Colonic mucosa (tissue), 4 donors: ENCODE data around the gene RHOBTB3. TPM values are rescaled to one million over a fixed set of nuclear protein-coding genes. Genes with fewer than 3 reads are reported as not detected.

Experiments used
- DNase-seq: peaks from one replicate; pipeline ENCODE4 v3.0.0-alpha.2; 2020
- H3K27ac ChIP-seq: fragments of 200-600 bp; one replicate; pipeline ENCODE4 v1.8.0; 2021
- H3K27me3 ChIP-seq: fragments of 200-600 bp; one replicate; pipeline ENCODE4 v1.8.0; 2021
- H3K36me3 ChIP-seq: fragments of 200-600 bp; one replicate; pipeline ENCODE4 v1.8.0; 2021
- H3K4me1 ChIP-seq: fragments of 200-600 bp; one replicate; pipeline ENCODE4 v1.8.0; 2021; ENCODE audit warnings: mild to moderate bottlenecking
- H3K4me3 ChIP-seq: fragments of 200-600 bp; one replicate; pipeline ENCODE4 v1.8.0; 2021
- H3K9ac ChIP-seq, 2 donors: one replicate each; pipeline ENCODE4 v1.7.0; 2013; ENCODE audit warnings: control low read depth in 2 of 2, low read depth in 2 of 2, low read length in 2 of 2
- H3K9me3 ChIP-seq: fragments of 200-600 bp; one replicate; pipeline ENCODE4 v1.8.0; 2021
- CTCF ChIP-seq: fragments of 200-600 bp; IDR thresholded peaks from one replicate; pipeline ENCODE4 v1.8.0; 2022; ENCODE audit warnings: antibody characterized with exemption, mild to moderate bottlenecking
- intact Hi-C: fragments of 100-400 bp; cut with DNase I; formaldehyde crosslinking; loops from one replicate; pipeline ENCODE4 v1.14.1; 2022
- total RNA-seq, 2 donors: library from RNA; stranded (reverse); fragmentation: NEBNext Ultra II Directional in 1 of 2; extraction: Animal tissue kit (Norgen Biotek cat#: 25700) in 1 of 2; gene quantifications; one replicate each; pipeline ENCODE4 v1.2.1, GENCODE V29; 2021
- donor health status: healthy.
- donor health status: DM: no; HTN: no; CAD: no.
- donor health status: DM: no; HTN: no; CAD: no.

RHOBTB3 gene
- total RNA-seq, 2 donors from 2014 or later, result 50.0 to 59.0 TPM

- H3K4me1 ChIP-seq, result peaks cover 6% of the 10 kb centered on the region
- intact Hi-C loops, result loop anchor here (10.0 kb wide), 1 partner anchor 65 kb away; no protein-coding TSS in a partner anchor
- TF ChIP-seq CTCF, result no peak
These were observed 1.8 kb upstream of the RHOBTB3 start for GRCh38 chr5:95729115-95730010.

GRCh38 chr5:95730011-95730700, 980 bp upstream of the RHOBTB3 start:
- Histone ChIP-seq H3K27ac (peak overlapping the region; percentile 84), H3K4me1 (peaks cover 6% of the 10 kb centered on the region), H3K4me3 (peak overlapping the region; percentile 61), H3K9ac (peak overlapping the region; percentile 91 to 98), H3K9me3 (no peaks in the 10 kb centered on the region), H3K36me3 (no peaks in the 10 kb centered on the region), H3K27me3 (no peaks in the 10 kb centered on the region)
- intact Hi-C loops, result loop anchor here (10.0 kb wide), 1 partner anchor 65 kb away; no protein-coding TSS in a partner anchor
- no peak for TF ChIP-seq CTCF
- no peak for DNase-seq

More at GRCh38 chr5:95729115-95730010, 1.8 kb upstream of the RHOBTB3 start:
- Histone ChIP-seq H3K9ac (no peak overlapping the region), H3K27ac (no peak overlapping the region), H3K27me3 (no peaks in the 10 kb centered on the region), H3K36me3 (no peaks in the 10 kb centered on the region), H3K4me3 (no peak overlapping the region), H3K9me3 (no peaks in the 10 kb centered on the region)
- no peak for DNase-seq

- Histone ChIP-seq H3K4me3 (peak overlapping the region; percentile 61), H3K27ac (peak overlapping the region; percentile 84), H3K4me1 (peaks cover 6% of the 10 kb centered on the region), H3K27me3 (no peaks in the 10 kb centered on the region), H3K9me3 (no peaks in the 10 kb centered on the region), H3K36me3 (no peaks in the 10 kb centered on the region), H3K9ac (peak overlapping the region; percentile 91 to 98)
- peak; percentile 57 for DNase-seq
- intact Hi-C loops, result loop anchor here (10.0 kb wide), 1 partner anchor 67 kb away; no protein-coding TSS in a partner anchor
- TF ChIP-seq CTCF, result no peak
These were observed 727 bp downstream of the RHOBTB3 start for GRCh38 chr5:95731571-95732554.

GRCh38 chr5:95733107-95733665, 2.0 kb downstream of the RHOBTB3 start:
- H3K4me1 ChIP-seq, result peaks cover 6% of the 10 kb centered on the region
- no peak for TF ChIP-seq CTCF
- no peaks in the 10 kb centered on the region for H3K36me3 ChIP-seq
- intact Hi-C loops, result loop anchor here (10.0 kb wide), 1 partner anchor 68 kb away; no protein-coding TSS in a partner anchor
- no peak for DNase-seq
- H3K27me3 ChIP-seq, result no peaks in the 10 kb centered on the region
- peak overlapping the region in 1 of 2 donors; percentile 98 for H3K9ac ChIP-seq
- H3K9me3 ChIP-seq, result no peaks in the 10 kb centered on the region
- peak overlapping the region; percentile 15 for H3K27ac ChIP-seq
- peak overlapping the region; percentile 61 for H3K4me3 ChIP-seq
